Progenitor cell of endocrine pancreas (in vitro differentiated cells): ENCODE measurements around the gene RPP38. TPM values are rescaled to one million over a fixed set of nuclear protein-coding genes. Genes with fewer than 3 reads are reported as not detected.

ENCODE experiments used
- DNase-seq: peaks from one replicate; pipeline ENCODE4 v3.0.0; 2021; ENCODE audit warnings: low spot score; ENCODE audit not compliant: unreplicated experiment
- H3K27ac Mint-ChIP-seq: 2 replicates; pipeline ENCODE4 v1.8.0; 2021; ENCODE audit warnings: mild to moderate bottlenecking, moderate library complexity, mixed read lengths
- H3K27me3 Mint-ChIP-seq: 2 replicates; pipeline ENCODE4 v1.8.0; 2021; ENCODE audit warnings: mixed read lengths
- H3K36me3 Mint-ChIP-seq: 2 replicates; pipeline ENCODE4 v1.8.0; 2022; ENCODE audit warnings: mixed read lengths; ENCODE audit not compliant: insufficient read depth
- H3K4me1 Mint-ChIP-seq: 2 replicates; pipeline ENCODE4 v1.8.0; 2021; ENCODE audit warnings: low read depth, mixed read lengths
- H3K4me3 Mint-ChIP-seq: 2 replicates; pipeline ENCODE4 v1.8.0; 2021; ENCODE audit warnings: low read depth, mild to moderate bottlenecking, moderate library complexity, mixed read lengths
- H3K9me3 Mint-ChIP-seq: 2 replicates; pipeline ENCODE4 v1.8.0; 2021; ENCODE audit warnings: low read depth, mixed read lengths
- CTCF ChIP-seq: fragments of 200-600 bp; sonication (generic); IDR thresholded peaks from one replicate; pipeline ENCODE4 v1.5.0; 2021; ENCODE audit warnings: antibody characterized with exemption, mild to moderate bottlenecking; ENCODE audit not compliant: unreplicated experiment
- total RNA-seq: library from RNA; stranded (reverse); gene quantifications from 2 replicates; pipeline ENCODE4 v1.2.1, GENCODE V29; 2021

The RPP38 gene
- total RNA-seq, 1 donor from 2014 or later, result 20.0 TPM

- Mint-ChIP-seq H3K27ac (no peak overlapping the region), H3K4me3 (no peak overlapping the region)
Observed at GRCh38 chr10:15140698-15141097, 43.5 kb downstream of the RPP38 start.

GRCh38 chr10:15141136-15142054 lies 44.2 kb downstream of the RPP38 start:
- no peaks in the 10 kb centered on the region for H3K27me3 Mint-ChIP-seq
- H3K36me3 Mint-ChIP-seq, result peaks cover 9% of the 10 kb centered on the region
- H3K4me3 Mint-ChIP-seq, result no peak overlapping the region
- no peaks in the 10 kb centered on the region for H3K9me3 Mint-ChIP-seq
- peaks cover 20% of the 10 kb centered on the region for H3K4me1 Mint-ChIP-seq
- no peak for TF ChIP-seq CTCF
- no peak overlapping the region for H3K27ac Mint-ChIP-seq
- no peak for DNase-seq

More at GRCh38 chr10:15140698-15141097, 43.5 kb downstream of the RPP38 start:
- no peak for TF ChIP-seq CTCF
- H3K36me3 Mint-ChIP-seq, result peaks cover 9% of the 10 kb centered on the region
- peaks cover 20% of the 10 kb centered on the region for H3K4me1 Mint-ChIP-seq
- no peaks in the 10 kb centered on the region for H3K27me3 Mint-ChIP-seq
- no peaks in the 10 kb centered on the region for H3K9me3 Mint-ChIP-seq
- DNase-seq, result no peak

GRCh38 chr10:15144788-15145187 lies 47.6 kb downstream of the RPP38 start:
- H3K27me3 Mint-ChIP-seq, result no peaks in the 10 kb centered on the region
- peaks cover 20% of the 10 kb centered on the region for H3K4me1 Mint-ChIP-seq
- H3K27ac Mint-ChIP-seq, result no peak overlapping the region
- no peak overlapping the region for H3K4me3 Mint-ChIP-seq
- no peak for TF ChIP-seq CTCF
- no peak for DNase-seq
- peaks cover 2% of the 10 kb centered on the region for H3K36me3 Mint-ChIP-seq
- H3K9me3 Mint-ChIP-seq, result peaks cover 1% of the 10 kb centered on the region

DNA sequence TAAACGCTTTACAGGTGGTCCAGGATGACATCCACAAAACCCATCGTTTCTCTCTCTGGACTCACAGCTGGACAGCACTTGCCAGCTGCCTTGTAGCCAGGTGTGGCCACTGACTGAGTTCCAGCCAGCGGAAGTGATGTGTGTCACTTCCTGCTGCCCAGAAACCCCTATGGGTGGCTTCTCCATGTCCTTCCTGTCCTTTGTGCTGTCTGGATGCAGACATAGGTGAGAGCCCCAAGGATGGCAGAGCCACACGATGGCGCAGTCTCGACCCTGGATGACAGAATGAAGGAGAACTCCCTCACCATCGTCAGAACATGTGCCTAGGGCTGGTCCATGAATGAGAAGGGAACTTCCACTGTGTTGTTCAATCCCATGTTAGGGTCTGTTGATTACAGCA lies 49.2 kb downstream of the RPP38 start:
- H3K4me3 Mint-ChIP-seq, result no peak overlapping the region
- H3K9me3 Mint-ChIP-seq, result peaks cover 3% of the 10 kb centered on the region
- H3K27ac Mint-ChIP-seq, result no peak overlapping the region
- peaks cover 20% of the 10 kb centered on the region for H3K4me1 Mint-ChIP-seq
- TF ChIP-seq CTCF, result no peak
- no peak for DNase-seq
- H3K27me3 Mint-ChIP-seq, result no peaks in the 10 kb centered on the region
- H3K36me3 Mint-ChIP-seq, result peaks cover 5% of the 10 kb centered on the region

GRCh38 chr10:15147594-15148392 lies 50.6 kb downstream of the RPP38 start:
- no peak for TF ChIP-seq CTCF
- Mint-ChIP-seq H3K4me1 (peaks cover 16% of the 10 kb centered on the region), H3K27ac (no peak overlapping the region), H3K36me3 (peaks cover 5% of the 10 kb centered on the region), H3K4me3 (no peak overlapping the region), H3K9me3 (peaks cover 3% of the 10 kb centered on the region), H3K27me3 (no peaks in the 10 kb centered on the region)
- DNase-seq, result no peak
